Measurements from ENCODE around the gene UCHL5.
"Not testable (repeated sequence)": the region's sequence is repeated elsewhere in the genome, so short reads cannot be mapped to it uniquely, and the experiment has no call there.

Gene UCHL5

GRCh38 chr1:193054169-193054675, 4.9 kb downstream of the UCHL5 start:
- no peak for TF ChIP-seq CTCF (IDR thresholded peaks at IDR 0.05; ENCODE audit: insufficient read depth, low read length, poor library complexity, severe bottlenecking)
- H3K36me3 ChIP-seq (ENCODE audit: control insufficient read depth, insufficient read depth, low read length): peaks cover 2% of the 10 kb centered on the region
- H3K27me3 ChIP-seq (replicated peaks; ENCODE audit: control insufficient read depth, insufficient read depth, low read length): no peaks in the 10 kb centered on the region
- DNase-seq (ENCODE audit: extremely low read depth, insufficient read length): no peak
- no peak overlapping the region for H3K4me3 ChIP-seq (replicated peaks; ENCODE audit: low read depth, low read length)

GRCh38 chr1:193048913-193049312, 10.2 kb downstream of the UCHL5 start:
- not testable (repeated sequence) for H3K27me3 ChIP-seq (replicated peaks; ENCODE audit: control insufficient read depth, insufficient read depth, low read length); DNase-seq (ENCODE audit: extremely low read depth, insufficient read length); H3K36me3 ChIP-seq (ENCODE audit: control insufficient read depth, insufficient read depth, low read length); H3K4me3 ChIP-seq (replicated peaks; ENCODE audit: low read depth, low read length)

- H3K36me3 ChIP-seq (ENCODE audit: control insufficient read depth, insufficient read depth, low read length): peaks cover 5% of the 10 kb centered on the region
- no peaks in the 10 kb centered on the region for H3K27me3 ChIP-seq (replicated peaks; ENCODE audit: control insufficient read depth, insufficient read depth, low read length)
- TF ChIP-seq CTCF (IDR thresholded peaks at IDR 0.05; ENCODE audit: insufficient read depth, low read length, poor library complexity, severe bottlenecking): no peak
- no peak for DNase-seq (ENCODE audit: extremely low read depth, insufficient read length)
- H3K4me3 ChIP-seq (replicated peaks; ENCODE audit: low read depth, low read length): no peak overlapping the region
Observed at GRCh38 chr1:193042766-193043691, 16.1 kb downstream of the UCHL5 start.

- H3K36me3 ChIP-seq (ENCODE audit: control insufficient read depth, insufficient read depth, low read length): peaks cover 4% of the 10 kb centered on the region
- H3K27me3 ChIP-seq (replicated peaks; ENCODE audit: control insufficient read depth, insufficient read depth, low read length): no peaks in the 10 kb centered on the region
- H3K4me3 ChIP-seq (replicated peaks; ENCODE audit: low read depth, low read length): no peak overlapping the region
Observed at GRCh38 chr1:193040011-193040410, 19.1 kb downstream of the UCHL5 start.

GRCh38 chr1:193036337-193037047, 22.7 kb downstream of the UCHL5 start:
- no peak for TF ChIP-seq CTCF (IDR thresholded peaks at IDR 0.05; ENCODE audit: insufficient read depth, low read length, poor library complexity, severe bottlenecking)
- H3K36me3 ChIP-seq (ENCODE audit: control insufficient read depth, insufficient read depth, low read length): no peaks in the 10 kb centered on the region; the same call in 1 of the 2 replicates
- no peak overlapping the region for H3K4me3 ChIP-seq (replicated peaks; ENCODE audit: low read depth, low read length)
- DNase-seq (ENCODE audit: extremely low read depth, insufficient read length): no peak
- no peaks in the 10 kb centered on the region for H3K27me3 ChIP-seq (replicated peaks; ENCODE audit: control insufficient read depth, insufficient read depth, low read length)

More at GRCh38 chr1:193040011-193040410, 19.1 kb downstream of the UCHL5 start:
- DNase-seq (ENCODE audit: extremely low read depth, insufficient read length): no peak
- no peak for TF ChIP-seq CTCF (IDR thresholded peaks at IDR 0.05; ENCODE audit: insufficient read depth, low read length, poor library complexity, severe bottlenecking)

- Histone ChIP-seq H3K36me3 (ENCODE audit: control insufficient read depth, insufficient read depth, low read length) (no peaks in the 10 kb centered on the region; the same call in none of the 2 replicates), H3K27me3 (replicated peaks; ENCODE audit: control insufficient read depth, insufficient read depth, low read length) (no peaks in the 10 kb centered on the region), H3K4me3 (replicated peaks; ENCODE audit: low read depth, low read length) (no peak overlapping the region)
- no peak for TF ChIP-seq CTCF (IDR thresholded peaks at IDR 0.05; ENCODE audit: insufficient read depth, low read length, poor library complexity, severe bottlenecking)
- DNase-seq (ENCODE audit: extremely low read depth, insufficient read length): no peak
Observed at GRCh38 chr1:193033610-193034009, 25.6 kb downstream of the UCHL5 start.

- not testable (repeated sequence) for H3K4me3 ChIP-seq (replicated peaks; ENCODE audit: low read depth, low read length); H3K36me3 ChIP-seq (ENCODE audit: control insufficient read depth, insufficient read depth, low read length); H3K27me3 ChIP-seq (replicated peaks; ENCODE audit: control insufficient read depth, insufficient read depth, low read length); DNase-seq (ENCODE audit: extremely low read depth, insufficient read length)
Observed at GRCh38 chr1:193032643-193033427, 26.3 kb downstream of the UCHL5 start.
